Stimulated activated CD4-positive, alpha-beta T cell treated with anti-CD3 and anti-CD28 coated beads, Interleukin-12 subunit alpha, Interleukin-12 subunit beta, amount 100 ng/mL, for 24 hours (primary cell): ENCODE measurements around the gene ZNF688.
"Not testable (repeated sequence)": the region's sequence is repeated elsewhere in the genome, so short reads cannot be mapped to it uniquely, and the experiment has no call there.

Experiments used
- DNase-seq, 2 experiments: peaks; one replicate each; pipeline ENCODE4 v3.0.0-alpha.2; 2020; ENCODE audit warnings: low read depth in 2 of 2

ZNF688 gene

DNA sequence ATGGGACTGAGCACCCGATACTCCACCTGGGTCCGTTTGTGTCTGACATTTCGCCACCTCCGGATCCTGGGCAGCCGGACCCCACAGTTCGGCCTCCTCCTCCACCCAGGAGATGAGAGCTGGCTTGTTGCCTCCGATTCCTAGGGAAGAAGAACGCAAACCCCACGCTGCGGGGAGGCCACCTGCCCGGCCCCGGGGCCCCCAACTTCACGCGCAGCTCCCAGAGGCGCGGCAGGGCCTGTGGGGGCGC is 13.9 kb downstream of the ZNF688 start:
- DNase-seq: no peak

GRCh38 chr16:30556125-30556473 is 15.4 kb downstream of the ZNF688 start:
- DNase-seq: no peak

- no peak for DNase-seq
These were observed 16.0 kb downstream of the ZNF688 start for GRCh38 chr16:30555315-30556124.

DNA sequence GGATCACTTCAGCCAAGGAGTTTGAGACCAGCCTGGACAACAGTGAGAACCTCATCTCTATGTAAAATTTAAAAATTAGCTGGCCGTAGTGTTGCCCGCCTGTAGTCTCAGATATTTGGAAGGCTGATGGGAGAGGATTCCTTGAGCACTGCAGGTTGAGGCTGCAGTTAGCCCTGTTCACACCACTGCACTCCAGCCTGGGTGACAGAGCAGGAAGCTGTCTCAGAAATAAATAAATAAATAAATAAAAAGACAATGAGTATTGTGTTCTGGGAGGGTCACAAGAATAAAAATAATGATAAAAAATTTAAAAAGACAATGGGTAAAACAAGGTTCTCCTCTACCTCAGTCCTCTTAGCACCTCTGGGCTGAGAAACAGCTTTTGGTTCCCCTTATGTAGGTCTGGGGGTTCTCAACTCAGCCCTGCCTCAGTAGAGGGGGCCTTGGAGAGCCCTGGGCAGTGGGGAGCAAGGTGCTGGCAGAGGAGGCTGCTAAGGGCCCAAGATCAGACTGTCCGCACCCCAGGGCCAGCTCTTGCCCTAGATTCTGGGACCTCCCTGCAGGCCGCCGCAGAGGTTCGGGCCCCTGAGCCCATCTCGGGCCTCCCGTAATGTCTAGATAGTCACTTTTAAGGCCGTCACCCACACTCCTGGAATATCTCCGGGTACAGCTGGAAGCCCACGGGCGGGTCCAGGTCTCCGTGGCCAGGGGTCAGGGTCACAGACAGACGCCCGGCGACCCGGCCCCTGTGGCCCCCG is 16.8 kb downstream of the ZNF688 start:
- DNase-seq: no peak

DNA sequence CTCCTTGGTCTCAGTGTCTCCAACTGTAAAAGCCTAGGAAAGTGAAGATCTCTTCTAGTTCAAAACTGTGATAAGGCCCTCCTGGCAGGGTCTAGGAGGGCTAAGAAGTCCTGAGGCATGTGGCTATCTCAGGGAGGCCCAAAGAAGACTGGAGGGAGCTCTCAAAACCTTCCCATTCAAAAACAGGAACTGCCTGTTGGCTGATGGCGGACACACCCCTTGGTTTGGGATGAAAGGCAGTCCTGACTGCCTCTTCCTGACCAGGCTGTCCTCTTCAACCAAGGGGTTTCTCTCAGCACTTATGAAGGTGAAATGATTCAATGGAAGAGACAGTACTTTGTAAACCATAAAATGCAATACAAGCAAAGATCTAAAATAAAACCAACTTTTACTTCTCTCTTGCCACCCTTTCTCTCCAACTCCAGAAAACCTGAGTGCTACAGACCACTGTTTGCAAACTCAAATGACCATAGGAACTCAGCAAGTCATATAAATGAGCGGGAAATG is 18.1 kb downstream of the ZNF688 start:
- no peak for DNase-seq

DNA sequence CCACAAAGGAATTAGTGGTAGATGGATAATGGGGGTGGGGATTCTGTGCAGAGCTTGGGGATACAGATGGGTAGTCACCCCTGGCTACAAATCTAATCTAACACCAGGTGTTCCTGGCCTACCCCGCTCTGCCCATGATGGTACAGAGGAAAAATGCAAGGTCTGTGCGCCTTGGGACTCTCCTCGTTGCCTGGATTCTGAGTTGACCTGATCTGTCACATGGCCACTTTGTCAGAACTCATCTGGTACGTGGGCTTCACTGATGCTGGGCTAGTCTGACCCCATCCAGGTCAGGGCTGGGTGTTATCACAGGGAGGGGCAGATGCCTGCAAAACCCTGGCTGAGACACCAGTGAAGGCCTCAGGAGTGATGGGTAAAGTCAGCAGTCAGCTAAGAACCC is 18.6 kb downstream of the ZNF688 start:
- DNase-seq: no peak

- peak; percentile 18 to 54 for DNase-seq
These were observed 19.7 kb downstream of the ZNF688 start for GRCh38 chr16:30551781-30552180.

DNA sequence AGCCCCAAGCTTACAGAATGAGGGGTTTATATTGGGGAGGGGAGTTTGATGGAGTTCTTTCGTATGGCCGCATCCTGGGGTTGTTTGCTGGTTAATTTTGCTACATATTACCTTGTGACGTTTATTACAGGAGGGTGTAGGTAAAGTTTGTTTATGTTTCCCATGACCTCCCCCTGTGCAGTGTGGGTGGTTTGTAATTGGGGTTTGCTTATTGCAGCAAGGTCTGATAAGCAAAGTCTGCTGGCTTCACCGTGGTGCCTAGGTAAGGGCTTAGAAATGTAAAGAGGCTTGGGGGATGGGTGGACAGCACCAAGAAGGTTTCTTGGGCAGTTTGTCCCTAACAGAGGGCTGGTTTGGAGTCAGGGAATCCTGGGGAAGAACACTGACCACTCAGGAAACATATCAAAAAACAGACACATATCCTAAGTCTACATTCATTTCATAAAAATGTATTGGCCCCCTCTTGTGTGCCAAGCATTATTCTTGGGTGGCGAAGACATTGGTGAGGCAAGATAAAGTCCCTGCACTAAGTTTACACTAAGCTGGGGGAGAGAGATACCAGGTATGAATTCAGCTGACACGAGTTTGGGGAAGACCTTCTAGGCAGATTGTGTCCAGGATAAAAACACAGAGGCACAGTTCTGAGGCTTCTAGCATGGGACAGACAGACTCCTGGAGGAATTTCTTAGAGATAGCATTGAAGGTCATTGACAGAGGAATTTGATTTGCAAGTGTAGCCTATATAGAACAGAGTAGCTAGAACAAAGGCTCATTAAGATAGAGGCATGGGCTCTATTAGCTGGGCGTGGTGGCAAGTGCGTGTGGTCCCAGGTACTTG is 22.9 kb downstream of the ZNF688 start:
- DNase-seq: no peak

DNA sequence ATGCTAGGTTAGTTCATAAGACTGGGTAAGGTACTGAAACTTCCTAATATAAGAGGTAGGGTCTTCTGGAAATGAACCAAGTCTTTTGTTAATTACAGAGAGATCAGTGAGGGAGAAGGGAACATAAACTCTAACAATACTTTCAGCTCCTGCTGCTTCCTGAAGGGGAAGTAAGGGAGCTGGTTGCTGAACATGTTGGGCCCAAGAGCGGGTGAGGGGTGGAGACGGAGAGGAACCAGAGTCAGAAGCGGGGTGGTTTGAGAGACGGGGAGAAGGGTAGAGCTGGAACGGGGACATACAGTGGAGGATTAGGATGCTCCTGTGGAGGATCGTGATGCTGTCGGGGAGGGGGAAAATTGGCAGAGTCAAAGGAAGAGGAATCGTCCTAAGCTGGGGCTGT is 25.4 kb downstream of the ZNF688 start:
- no peak for DNase-seq

- no peak for DNase-seq
These were observed 28.4 kb downstream of the ZNF688 start for GRCh38 chr16:30543067-30543466.

DNA sequence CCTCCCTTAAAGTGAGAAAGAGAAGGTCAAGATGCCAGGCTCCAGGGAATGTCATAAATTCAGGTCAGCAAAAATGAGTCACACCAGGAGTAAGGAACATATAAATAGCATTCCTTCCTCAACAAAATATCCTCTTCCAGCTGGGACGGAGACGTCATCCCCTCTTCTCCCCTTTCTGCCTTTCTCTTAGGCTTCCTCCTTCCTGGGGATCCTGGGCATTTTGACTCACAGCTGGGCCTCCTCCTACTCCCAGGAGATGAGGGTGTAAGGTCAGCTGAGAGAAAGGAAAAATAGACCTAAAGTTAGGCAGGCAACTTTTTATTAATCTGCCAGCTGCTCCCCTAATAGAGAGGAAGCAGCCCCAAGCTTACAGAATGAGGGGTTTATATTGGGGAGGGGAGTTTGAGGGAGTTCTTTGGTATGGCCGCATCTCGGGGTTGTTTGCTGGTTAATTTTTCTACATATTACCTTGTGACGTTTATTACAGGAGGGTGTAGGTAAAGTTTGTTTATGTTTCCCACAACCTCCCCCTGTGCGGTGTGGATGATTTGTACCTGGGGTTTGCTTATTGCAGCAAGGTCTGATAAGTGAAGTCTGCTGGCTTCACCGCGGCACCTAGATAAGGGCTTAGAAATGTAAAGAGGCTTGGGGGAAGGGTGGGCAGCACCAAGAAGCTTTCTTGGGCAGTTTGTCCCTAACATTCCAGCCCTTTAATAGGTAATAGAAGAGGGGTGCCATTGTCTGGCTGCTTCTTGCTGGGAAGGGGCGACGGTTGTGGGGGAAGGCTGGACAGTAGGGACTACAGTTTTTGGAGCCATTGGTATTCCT is 29.8 kb downstream of the ZNF688 start:
- no peak for DNase-seq

DNA sequence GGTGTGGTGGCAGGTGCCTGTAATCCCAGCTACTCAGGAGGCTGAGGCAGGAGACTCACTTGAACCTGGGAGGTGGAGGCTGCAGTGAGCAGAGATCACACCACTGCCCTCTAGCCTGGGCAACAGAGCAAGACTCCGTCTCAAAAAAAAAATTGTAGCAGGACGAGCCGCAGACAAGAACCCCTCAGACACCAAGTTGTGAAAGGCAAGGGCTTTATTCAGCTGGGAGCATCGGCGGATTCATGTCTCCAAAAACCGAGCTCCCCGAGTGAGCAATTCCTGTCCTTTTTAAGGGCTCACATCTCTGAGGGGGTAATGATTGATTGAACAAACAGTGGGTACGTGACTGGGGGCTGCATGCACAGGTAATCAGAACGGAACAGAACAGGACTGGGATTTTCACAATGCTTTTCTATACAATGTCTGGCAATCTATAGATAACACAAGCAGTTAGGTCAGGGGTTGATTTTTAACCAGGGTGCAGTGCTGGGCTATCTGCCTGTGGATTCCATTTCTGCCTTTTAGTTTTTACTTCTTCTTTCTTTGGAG is 30.5 kb downstream of the ZNF688 start:
- not testable (repeated sequence) for DNase-seq

- not testable (repeated sequence) for DNase-seq
These were observed 31.5 kb downstream of the ZNF688 start for GRCh38 chr16:30539986-30540526.

GRCh38 chr16:30539000-30539964 is 32.2 kb downstream of the ZNF688 start:
- DNase-seq: no peak

- not testable (repeated sequence) for DNase-seq
These were observed 35.0 kb downstream of the ZNF688 start for GRCh38 chr16:30536391-30537024.

DNA sequence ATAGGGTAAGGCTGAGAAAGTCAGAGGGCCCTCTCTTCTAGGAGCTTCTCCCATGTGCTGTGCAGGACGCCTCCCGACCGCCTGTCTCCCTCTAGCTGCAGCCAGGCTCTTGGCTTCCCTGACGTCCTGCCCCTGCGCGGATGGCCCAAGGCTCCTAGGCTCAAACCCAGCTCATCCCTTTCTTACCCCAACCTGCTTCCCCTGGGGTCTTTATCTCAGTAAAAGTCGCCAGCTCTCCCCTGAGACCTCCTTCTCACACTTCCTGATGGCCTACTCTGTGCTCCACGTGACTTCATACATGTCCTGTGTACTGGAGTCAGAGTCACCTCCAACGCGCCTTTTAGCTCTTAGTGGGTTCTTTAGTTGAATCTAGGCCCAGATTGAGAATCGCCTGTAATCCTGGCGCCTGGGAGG is 35.7 kb downstream of the ZNF688 start:
- DNase-seq: peak; percentile 47 to 51

DNA sequence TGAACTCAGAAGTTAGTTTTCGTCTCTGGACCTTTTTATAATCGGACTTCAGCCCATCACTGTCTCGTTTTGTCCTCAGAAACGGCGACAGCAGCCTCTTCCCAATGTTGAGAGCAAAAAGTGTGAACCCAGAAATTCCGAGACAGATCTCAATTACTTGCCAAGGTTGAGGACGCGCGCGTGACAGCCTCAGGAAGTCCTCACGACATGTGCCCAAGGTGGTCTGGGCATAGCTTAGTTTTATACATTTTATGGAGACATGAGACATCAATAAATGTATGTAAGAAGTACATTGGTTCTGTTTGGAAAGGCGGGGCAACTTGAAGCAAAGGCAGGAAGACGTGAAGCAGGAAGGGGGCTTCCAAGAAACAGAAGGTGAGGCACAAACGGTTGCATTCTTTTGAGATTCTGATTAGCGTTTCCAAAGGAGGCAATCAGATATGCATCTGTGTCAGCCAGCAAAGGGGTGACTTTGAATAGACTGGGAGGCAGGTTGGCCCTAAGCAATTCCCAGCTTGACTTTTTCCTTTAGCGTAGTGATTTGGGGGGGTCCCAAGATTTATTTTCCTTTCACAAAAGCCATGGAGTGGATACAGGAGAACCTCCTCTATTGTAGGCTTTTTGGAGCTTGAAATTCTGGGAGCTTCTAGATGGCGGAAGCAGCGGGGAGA is 36.3 kb downstream of the ZNF688 start:
- DNase-seq: peak in 1 of 2 experiments; percentile 21

- DNase-seq: peak; percentile 82 to 89
These were observed 37.0 kb downstream of the ZNF688 start, which contains the start of gene ZNF747 for GRCh38 chr16:30534368-30535105. ZNF747 (minus strand) TSS chr16:30534858; CDS start chr16:30534679, 179 bp downstream.
